ENCODE data around the gene SLC4A4.

SLC4A4 gene

GRCh38 chr4:71333960-71334359, 4.9 kb upstream of the SLC4A4 start:
- POLR2A ChIA-PET = interaction anchor here (0.5 kb wide), 1 partner anchor 430 kb away, joined by 6 read pairs; no protein-coding TSS in a partner anchor
- Histone ChIP-seq H3K27ac (ENCODE audit: extremely low read depth, low read depth, low read length) (no peak overlapping the region), H3K4me3 (ENCODE audit: low read depth, low read length) (no peak overlapping the region), H3K4me1 (ENCODE audit: control insufficient read depth, insufficient read depth, low read length) (no peaks in the 10 kb centered on the region), H3K36me3 (ENCODE audit: control insufficient read depth in 2 of 2, insufficient read depth in 1 of 2, low read length in 2 of 2) (no peaks in the 10 kb centered on the region), H3K9me3 (ENCODE audit: control insufficient read depth, insufficient read depth, low read depth, low read length) (no peaks in the 10 kb centered on the region)
- CTCF ChIA-PET = no interaction called here
- TF ChIP-seq ZNF473 (tag by site-specific recombination; IDR thresholded peaks at IDR 0.05) (no peak), ZNF324 (tag by site-specific recombination; IDR thresholded peaks at IDR 0.05) (no peak), ZNF837 (tag by site-specific recombination; IDR thresholded peaks at IDR 0.05) (no peak), ZNF621 (tag by site-specific recombination; IDR thresholded peaks at IDR 0.05) (no peak), EGR2 (tag by site-specific recombination; IDR thresholded peaks at IDR 0.05; ENCODE audit: low read depth) (no peak), ZNF580 (tag by site-specific recombination; IDR thresholded peaks at IDR 0.05) (no peak), ZNF791 (tag by site-specific recombination; IDR thresholded peaks at IDR 0.05) (no peak), GFI1B (tag by site-specific recombination; IDR thresholded peaks at IDR 0.05) (no peak), ZNF2 (tag by site-specific recombination; IDR thresholded peaks at IDR 0.05) (no peak), ZNF23 (tag by site-specific recombination; IDR thresholded peaks at IDR 0.05; ENCODE audit: borderline replicate concordance) (no peak)

GRCh38 chr4:71334465-71334882, 4.3 kb upstream of the SLC4A4 start:
- CTCF ChIA-PET = interaction anchor here (0.6 kb wide), 1 partner anchor 774 kb away, joined by 3 read pairs; no protein-coding TSS in a partner anchor
- TF ChIP-seq ZNF48 (tag by site-specific recombination; IDR thresholded peaks at IDR 0.05) = no peak
- no peak for TF ChIP-seq ZNF548 (tag by site-specific recombination; IDR thresholded peaks at IDR 0.05)
- no peak for TF ChIP-seq ZBTB6 (tag by site-specific recombination; IDR thresholded peaks at IDR 0.05)
- no peak for TF ChIP-seq ZNF792 (tag by site-specific recombination; IDR thresholded peaks at IDR 0.05)
- no peak for TF ChIP-seq ELK4 (IDR thresholded peaks at IDR 0.05; ENCODE audit: borderline replicate concordance, low read depth, low read length)
- TF ChIP-seq ZNF239 (tag by site-specific recombination; IDR thresholded peaks at IDR 0.05) = no peak
- no peak for TF ChIP-seq ZNF580 (tag by site-specific recombination; IDR thresholded peaks at IDR 0.05)
- TF ChIP-seq ZNF121 (tag by site-specific recombination; IDR thresholded peaks at IDR 0.05) = no peak
- TF ChIP-seq ZNF133 (tag by site-specific recombination; IDR thresholded peaks at IDR 0.05) = no peak
- no peak for TF ChIP-seq CTCF (tag by site-specific recombination; IDR thresholded peaks at IDR 0.05)
- TF ChIP-seq ZSCAN5A (tag by site-specific recombination; IDR thresholded peaks at IDR 0.05) = no peak
- no peak for TF ChIP-seq ZNF433 (tag by site-specific recombination; IDR thresholded peaks at IDR 0.05; ENCODE audit: low read depth)
- TF ChIP-seq TSHZ1 (tag by site-specific recombination; IDR thresholded peaks at IDR 0.05; ENCODE audit: borderline replicate concordance) = no peak
- no peak for TF ChIP-seq ATF2 (tag by site-specific recombination; IDR thresholded peaks at IDR 0.05; ENCODE audit: low read depth)
- TF ChIP-seq ZBTB48 (tag by site-specific recombination; IDR thresholded peaks at IDR 0.05) = no peak
- no peak for TF ChIP-seq ZNF211 (tag by site-specific recombination; IDR thresholded peaks at IDR 0.05; ENCODE audit: low read depth)
- Histone ChIP-seq H3K36me3 (ENCODE audit: control insufficient read depth in 2 of 2, insufficient read depth in 1 of 2, low read length in 2 of 2) (no peaks in the 10 kb centered on the region), H3K9me3 (ENCODE audit: control insufficient read depth, insufficient read depth, low read depth, low read length) (no peaks in the 10 kb centered on the region), H3K4me3 (ENCODE audit: low read depth, low read length) (no peak overlapping the region), H3K4me1 (ENCODE audit: control insufficient read depth, insufficient read depth, low read length) (no peaks in the 10 kb centered on the region), H3K27ac (ENCODE audit: extremely low read depth, low read depth, low read length) (no peak overlapping the region)
- POLR2A ChIA-PET = no interaction called here

All from HEK293 (cell line).